ENCODE measurements around the gene PPT2. TPM values are rescaled to one million over a fixed set of nuclear protein-coding genes. Genes with fewer than 3 reads are reported as not detected.
A peak's percentile ranks its signal among the peaks of the same experiment; 100 is the strongest.

PPT2 gene
- total RNA-seq, 4 donors from 2014 or later = 42.8 to 183 (median 72.2) TPM

DNA sequence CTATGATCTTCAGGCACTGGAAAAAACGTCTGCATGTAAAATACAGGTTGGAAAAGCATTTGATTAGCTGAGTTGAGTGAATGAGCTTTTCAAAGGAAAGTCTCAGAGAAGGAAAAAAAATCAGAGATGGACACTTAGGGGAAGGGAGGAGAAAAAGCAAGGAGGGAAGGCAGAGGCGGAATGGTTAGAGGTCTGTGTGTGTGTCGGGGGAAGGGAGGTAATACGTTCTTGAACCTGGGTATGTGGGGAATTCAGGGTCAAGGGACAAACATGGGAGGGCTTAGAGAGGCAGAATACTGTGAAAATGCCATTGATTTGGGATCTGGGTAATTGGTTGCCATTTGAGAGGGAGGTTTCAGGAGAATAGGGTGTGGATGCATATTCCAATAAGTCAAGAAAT is 7.3 kb upstream of the PPT2 start:
- TF ChIP-seq POLR2AphosphoS5 (IDR thresholded peaks at IDR 0.05) (no peak), EP300 (IDR thresholded peaks at IDR 0.05) (no peak), POLR2A (IDR thresholded peaks at IDR 0.05) (no peak)
- TF ChIP-seq, protein P1, sequence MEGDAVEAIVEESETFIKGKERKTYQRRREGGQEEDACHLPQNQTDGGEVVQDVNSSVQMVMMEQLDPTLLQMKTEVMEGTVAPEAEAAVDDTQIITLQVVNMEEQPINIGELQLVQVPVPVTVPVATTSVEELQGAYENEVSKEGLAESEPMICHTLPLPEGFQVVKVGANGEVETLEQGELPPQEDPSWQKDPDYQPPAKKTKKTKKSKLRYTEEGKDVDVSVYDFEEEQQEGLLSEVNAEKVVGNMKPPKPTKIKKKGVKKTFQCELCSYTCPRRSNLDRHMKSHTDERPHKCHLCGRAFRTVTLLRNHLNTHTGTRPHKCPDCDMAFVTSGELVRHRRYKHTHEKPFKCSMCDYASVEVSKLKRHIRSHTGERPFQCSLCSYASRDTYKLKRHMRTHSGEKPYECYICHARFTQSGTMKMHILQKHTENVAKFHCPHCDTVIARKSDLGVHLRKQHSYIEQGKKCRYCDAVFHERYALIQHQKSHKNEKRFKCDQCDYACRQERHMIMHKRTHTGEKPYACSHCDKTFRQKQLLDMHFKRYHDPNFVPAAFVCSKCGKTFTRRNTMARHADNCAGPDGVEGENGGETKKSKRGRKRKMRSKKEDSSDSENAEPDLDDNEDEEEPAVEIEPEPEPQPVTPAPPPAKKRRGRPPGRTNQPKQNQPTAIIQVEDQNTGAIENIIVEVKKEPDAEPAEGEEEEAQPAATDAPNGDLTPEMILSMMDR (IDR thresholded peaks at IDR 0.05) = no peak
- DNase-seq (ENCODE audit: low spot score in 2 of 2) = no peak
- no peak overlapping the region for H3K4me3 ChIP-seq
- H3K27ac ChIP-seq = no peak overlapping the region
- no peaks in the 10 kb centered on the region for H3K36me3 ChIP-seq
- H3K4me1 ChIP-seq = peaks cover 14% of the 10 kb centered on the region
- no peaks in the 10 kb centered on the region for H3K27me3 ChIP-seq
- H3K9me3 ChIP-seq = no peaks in the 10 kb centered on the region
- WGBS = 53% methylated on average over 4 of the region's 4 CpGs

DNA sequence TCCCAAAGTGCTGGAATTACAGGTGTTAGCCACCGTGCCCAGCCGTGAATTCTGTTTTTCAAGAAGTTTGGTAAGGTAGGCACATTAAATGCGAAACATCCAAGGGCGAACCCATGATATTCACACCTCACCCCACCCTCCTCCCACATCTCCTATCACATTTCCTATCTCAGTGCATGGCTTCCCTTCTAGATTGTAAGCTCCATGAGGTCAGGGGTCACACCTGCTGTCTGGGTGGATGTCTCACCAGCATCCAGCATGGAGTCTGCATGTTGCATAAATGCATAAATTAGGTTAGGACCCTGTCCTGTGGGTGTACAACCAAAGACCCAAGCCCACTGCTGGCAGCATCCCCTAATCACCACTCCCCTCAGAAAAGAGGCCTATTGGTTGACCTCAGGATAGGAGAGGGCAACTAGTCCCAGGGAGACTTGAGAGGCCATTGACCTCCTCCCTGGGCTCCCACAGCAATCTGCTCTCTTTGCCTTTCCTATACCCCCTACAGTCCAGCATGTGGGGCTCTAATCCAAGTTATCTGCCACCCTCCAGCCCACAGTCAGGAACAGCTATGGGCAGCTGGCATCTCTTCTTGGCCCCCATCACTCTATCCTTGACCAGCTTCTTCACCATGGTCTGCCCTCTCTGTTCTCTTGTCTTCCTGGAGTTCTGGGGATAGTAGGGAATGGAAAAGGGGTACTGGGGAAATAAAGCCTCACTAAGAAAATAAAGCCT is 6.4 kb upstream of the PPT2 start:
- WGBS = 81% methylated on average over 4 of the region's 4 CpGs
- TF ChIP-seq EP300 (IDR thresholded peaks at IDR 0.05) = no peak
- no peak for TF ChIP-seq POLR2AphosphoS5 (IDR thresholded peaks at IDR 0.05)
- TF ChIP-seq POLR2A (IDR thresholded peaks at IDR 0.05) = no peak
- TF ChIP-seq, protein P1 (IDR thresholded peaks at IDR 0.05) = no peak
- Histone ChIP-seq H3K4me1 (peaks cover 23% of the 10 kb centered on the region), H3K4me3 (peak overlapping the region; percentile 49), H3K27ac (no peak overlapping the region), H3K36me3 (no peaks in the 10 kb centered on the region), H3K9me3 (no peaks in the 10 kb centered on the region), H3K27me3 (no peaks in the 10 kb centered on the region)
- DNase-seq (ENCODE audit: low spot score in 2 of 2) = no peak

DNA sequence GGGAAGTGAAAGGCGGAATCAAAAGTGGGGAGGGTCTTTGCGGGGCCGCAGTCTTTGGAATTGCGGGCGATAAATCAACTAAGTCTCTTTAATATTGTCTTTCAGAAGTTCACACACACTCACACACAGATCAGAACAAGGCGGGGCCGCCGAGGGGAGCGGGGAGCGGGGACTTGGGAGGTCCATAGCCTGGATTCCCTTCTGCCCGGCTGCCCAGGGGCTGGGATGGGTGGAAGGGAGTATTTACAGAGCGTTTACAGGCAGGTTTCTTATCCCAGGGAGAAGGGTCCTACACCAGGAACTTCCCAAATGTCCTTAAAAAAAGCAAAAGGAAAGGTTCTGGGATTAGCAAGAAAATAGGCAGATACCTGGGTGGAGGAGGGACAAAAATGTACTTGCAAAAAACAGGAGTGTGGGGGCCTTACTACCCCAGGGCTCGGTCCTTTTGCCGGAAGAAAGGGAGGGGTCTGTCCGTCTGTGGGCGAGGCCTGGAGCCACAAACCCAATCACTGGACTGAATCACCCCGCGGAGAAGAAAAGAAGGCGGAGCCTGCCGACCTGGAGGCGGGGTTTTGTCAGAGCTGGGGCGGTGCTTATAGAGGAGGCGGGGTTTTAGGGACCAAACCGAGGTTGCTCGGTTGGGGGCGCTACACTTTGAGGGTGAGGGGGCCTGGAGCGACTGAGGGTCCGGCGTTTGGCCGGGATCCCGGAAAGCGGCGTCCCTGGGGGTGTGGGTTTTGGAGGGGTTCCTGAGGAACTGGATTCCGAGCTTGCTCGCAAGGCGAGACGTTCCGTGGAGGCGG is 5.5 kb upstream of the PPT2 start:
- DNase-seq (ENCODE audit: low spot score in 2 of 2) = peak; percentile 86 to 88
- TF ChIP-seq, protein P1 (IDR thresholded peaks at IDR 0.05) = peak; percentile 3 to 23
- no peak for TF ChIP-seq POLR2AphosphoS5 (IDR thresholded peaks at IDR 0.05)
- no peak overlapping the region for H3K27ac ChIP-seq
- H3K4me3 ChIP-seq = peak overlapping the region; percentile 49
- WGBS = 27% methylated on average over 39 of the region's 39 CpGs
- H3K36me3 ChIP-seq = no peaks in the 10 kb centered on the region
- H3K27me3 ChIP-seq = no peaks in the 10 kb centered on the region
- no peaks in the 10 kb centered on the region for H3K9me3 ChIP-seq
- H3K4me1 ChIP-seq = peaks cover 32% of the 10 kb centered on the region

DNA sequence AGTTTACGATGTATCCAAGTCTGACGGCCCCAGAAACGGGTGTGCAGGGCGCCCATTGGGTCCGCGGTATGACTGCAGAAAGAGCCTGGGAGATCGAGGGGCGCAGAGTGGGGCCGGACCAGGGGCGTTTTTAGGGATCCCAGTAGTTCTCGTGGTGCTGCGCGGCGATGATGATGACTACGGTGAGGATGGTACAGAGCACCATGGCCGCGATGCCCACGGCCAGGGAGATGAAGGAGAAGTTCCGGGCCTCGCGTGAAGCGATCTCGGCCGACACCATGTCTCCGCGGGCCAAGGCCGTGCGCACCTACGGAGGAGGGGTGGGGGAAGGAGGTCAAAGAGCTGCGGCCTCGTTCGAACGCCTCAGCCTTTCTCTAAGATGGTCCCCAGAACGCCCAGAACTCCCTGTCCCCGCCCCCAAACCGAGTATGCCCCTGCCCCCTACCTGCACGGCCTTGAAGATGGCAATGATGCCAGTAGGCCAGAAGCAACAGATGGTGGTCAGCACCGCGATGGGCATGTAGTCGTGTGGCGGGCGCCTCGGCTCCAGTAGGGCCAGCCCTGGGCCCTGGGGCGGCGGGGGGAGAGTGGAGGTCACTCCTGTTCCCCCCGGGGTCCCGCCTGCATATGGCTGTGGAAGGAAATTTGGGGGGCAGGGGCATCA is 4.7 kb upstream of the PPT2 start:
- 52% methylated on average over 27 of the region's 47 CpGs for WGBS
- H3K27me3 ChIP-seq = no peaks in the 10 kb centered on the region
- DNase-seq (ENCODE audit: low spot score in 2 of 2) = no peak
- H3K4me1 ChIP-seq = peaks cover 34% of the 10 kb centered on the region
- H3K36me3 ChIP-seq = no peaks in the 10 kb centered on the region
- no peak for TF ChIP-seq EP300 (IDR thresholded peaks at IDR 0.05)
- TF ChIP-seq, protein P1 (IDR thresholded peaks at IDR 0.05) = no peak
- TF ChIP-seq POLR2A (IDR thresholded peaks at IDR 0.05) = no peak
- no peak for TF ChIP-seq POLR2AphosphoS5 (IDR thresholded peaks at IDR 0.05)
- peak overlapping the region; percentile 49 for H3K4me3 ChIP-seq
- no peaks in the 10 kb centered on the region for H3K9me3 ChIP-seq
- no peak overlapping the region for H3K27ac ChIP-seq

Measured in suprapubic skin (tissue), 4 donors.